ENCODE results near the gene AIPL1.

AIPL1 gene

DNA sequence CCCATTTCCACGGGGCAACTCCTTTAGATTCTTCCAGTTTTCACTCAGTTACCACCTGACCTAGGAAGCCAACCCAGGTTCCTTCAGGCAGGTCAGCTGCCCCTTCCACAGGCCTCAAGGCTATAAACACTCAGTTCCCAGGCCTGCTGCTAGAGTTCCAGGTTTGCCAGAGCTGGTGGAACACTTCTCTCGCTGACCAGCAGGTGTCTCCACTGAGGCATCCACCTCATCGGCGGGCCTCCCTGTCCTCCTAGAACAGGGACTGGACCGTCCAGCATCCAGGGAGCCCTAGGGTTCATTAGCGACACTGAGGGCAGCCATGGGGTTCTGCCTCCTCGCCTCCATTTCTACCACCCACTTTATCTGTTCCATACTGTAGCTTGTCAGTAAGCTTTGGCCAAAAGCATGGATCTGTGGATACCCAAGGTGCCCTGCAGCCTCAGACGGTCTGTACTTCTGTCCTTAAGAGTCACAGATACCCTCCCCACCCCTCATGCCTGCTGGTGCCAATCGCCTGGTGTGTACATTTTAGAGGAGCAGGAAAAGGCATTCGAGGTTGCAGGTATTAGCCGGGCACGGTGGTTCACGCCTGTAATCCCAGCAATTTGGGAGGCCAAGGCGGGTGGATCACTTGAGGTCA lies 38.3 kb upstream of the AIPL1 start:
- Histone ChIP-seq H3F3A (ENCODE audit: low read depth) (no peaks in the 10 kb centered on the region), H3K4me2 (ENCODE audit: low read depth, low read length, poor library complexity, severe bottlenecking) (no peak overlapping the region), H3K4me3 (ENCODE audit: low read length, poor library complexity, severe bottlenecking) (no peak overlapping the region), H3K9me3 (ENCODE audit: insufficient read depth, low read depth, low read length) (no peaks in the 10 kb centered on the region), H3K27me3 (ENCODE audit: insufficient read depth, low read length, poor library complexity, severe bottlenecking) (no peaks in the 10 kb centered on the region), H3K79me2 (ENCODE audit: insufficient read depth, low read length) (no peaks in the 10 kb centered on the region), H3K4me1 (ENCODE audit: insufficient read depth, low read length, poor library complexity, severe bottlenecking) (no peaks in the 10 kb centered on the region), H3K9ac (ENCODE audit: low read depth, low read length, poor library complexity, severe bottlenecking) (no peak overlapping the region), H3K36me3 (ENCODE audit: insufficient read depth, low read length) (no peaks in the 10 kb centered on the region), H4K20me1 (ENCODE audit: insufficient read depth, low read length, poor library complexity, severe bottlenecking) (no peaks in the 10 kb centered on the region), H3K9me2 (replicated peaks; ENCODE audit: low read depth, low read length) (no peaks in the 10 kb centered on the region), H2AFZ (ENCODE audit: low read length) (no peak overlapping the region)
- TF ChIP-seq EZH2phosphoT487 (IDR thresholded peaks at IDR 0.05; ENCODE audit: borderline replicate concordance) = no peak
- TF ChIP-seq CTCF (conservative IDR thresholded peaks at IDR 0.05; ENCODE audit: low read length) = peak; percentile 93

GRCh38 chr17:6472517-6472916 lies 37.6 kb upstream of the AIPL1 start:
- Histone ChIP-seq H2AFZ (ENCODE audit: low read length) (no peak overlapping the region), H3K36me3 (ENCODE audit: insufficient read depth, low read length) (no peaks in the 10 kb centered on the region), H3K79me2 (ENCODE audit: insufficient read depth, low read length) (no peaks in the 10 kb centered on the region), H3K9me3 (ENCODE audit: insufficient read depth, low read depth, low read length) (no peaks in the 10 kb centered on the region), H3K4me1 (ENCODE audit: insufficient read depth, low read length, poor library complexity, severe bottlenecking) (no peaks in the 10 kb centered on the region), H3F3A (ENCODE audit: low read depth) (no peaks in the 10 kb centered on the region), H3K4me3 (ENCODE audit: low read length, poor library complexity, severe bottlenecking) (no peak overlapping the region), H3K27me3 (ENCODE audit: insufficient read depth, low read length, poor library complexity, severe bottlenecking) (no peaks in the 10 kb centered on the region), H4K20me1 (ENCODE audit: insufficient read depth, low read length, poor library complexity, severe bottlenecking) (no peaks in the 10 kb centered on the region), H3K9me2 (replicated peaks; ENCODE audit: low read depth, low read length) (no peaks in the 10 kb centered on the region), H3K9ac (ENCODE audit: low read depth, low read length, poor library complexity, severe bottlenecking) (no peak overlapping the region), H3K4me2 (ENCODE audit: low read depth, low read length, poor library complexity, severe bottlenecking) (no peak overlapping the region)
- TF ChIP-seq EZH2phosphoT487 (IDR thresholded peaks at IDR 0.05; ENCODE audit: borderline replicate concordance) = no peak
- no peak for TF ChIP-seq CTCF (conservative IDR thresholded peaks at IDR 0.05; ENCODE audit: low read length)

- Histone ChIP-seq H3K36me3 (ENCODE audit: insufficient read depth, low read length) (no peaks in the 10 kb centered on the region), H3K9ac (ENCODE audit: low read depth, low read length, poor library complexity, severe bottlenecking) (no peak overlapping the region), H3K4me3 (ENCODE audit: low read length, poor library complexity, severe bottlenecking) (no peak overlapping the region), H4K20me1 (ENCODE audit: insufficient read depth, low read length, poor library complexity, severe bottlenecking) (no peaks in the 10 kb centered on the region), H3F3A (ENCODE audit: low read depth) (no peaks in the 10 kb centered on the region), H3K27me3 (ENCODE audit: insufficient read depth, low read length, poor library complexity, severe bottlenecking) (no peaks in the 10 kb centered on the region), H3K79me2 (ENCODE audit: insufficient read depth, low read length) (no peaks in the 10 kb centered on the region), H3K9me3 (ENCODE audit: insufficient read depth, low read depth, low read length) (no peaks in the 10 kb centered on the region), H3K9me2 (replicated peaks; ENCODE audit: low read depth, low read length) (no peaks in the 10 kb centered on the region), H3K4me1 (ENCODE audit: insufficient read depth, low read length, poor library complexity, severe bottlenecking) (no peaks in the 10 kb centered on the region), H3K4me2 (ENCODE audit: low read depth, low read length, poor library complexity, severe bottlenecking) (no peak overlapping the region), H2AFZ (ENCODE audit: low read length) (no peak overlapping the region)
- TF ChIP-seq CTCF (conservative IDR thresholded peaks at IDR 0.05; ENCODE audit: low read length) = no peak
- no peak for TF ChIP-seq EZH2phosphoT487 (IDR thresholded peaks at IDR 0.05; ENCODE audit: borderline replicate concordance)
Measured at GRCh38 chr17:6471531-6472465, 36.9 kb upstream of the AIPL1 start.
